ENCODE measurements around the gene TRAPPC1. TPM values are rescaled to one million over a fixed set of nuclear protein-coding genes. Genes with fewer than 3 reads are reported as not detected.

TRAPPC1 gene
- polyA plus RNA-seq, 1 of the 3 experiments (the other 2 are of a cell fraction), result 555 TPM

DNA sequence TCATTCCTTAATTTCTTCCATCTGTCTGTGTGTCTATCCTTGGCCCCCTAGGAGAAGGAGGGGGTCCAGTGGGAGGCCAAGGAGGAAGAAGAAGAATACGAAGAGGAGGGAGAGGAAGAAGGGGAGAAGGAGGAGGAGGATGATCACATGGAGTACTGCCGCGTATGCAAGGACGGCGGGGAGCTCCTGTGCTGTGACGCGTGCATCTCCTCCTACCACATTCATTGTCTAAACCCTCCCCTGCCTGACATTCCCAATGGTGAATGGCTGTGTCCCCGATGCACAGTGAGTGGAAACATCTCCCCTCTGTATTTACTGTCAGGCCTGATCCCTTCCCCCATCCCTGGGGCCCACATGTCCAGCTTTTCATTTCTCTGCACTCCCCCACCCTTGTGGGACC is 36.9 kb downstream of the TRAPPC1 start:
- Histone ChIP-seq H2AFZ (ENCODE audit: low read depth) (no peak overlapping the region), H3K4me2 (no peak overlapping the region), H3K4me1 (ENCODE audit: control insufficient read depth in 1 of 2, insufficient read depth in 2 of 2, low read depth in 1 of 2, low read length in 1 of 2) (peaks cover under 1 to 3% of the 10 kb centered on the region in 2 experiments; a peak in 3 of 4 replicates), H3K27ac (ENCODE audit: low read depth in 2 of 2, low read length in 1 of 2) (no peak overlapping the region), H4K20me1 (ENCODE audit: insufficient read depth) (no peaks in the 10 kb centered on the region; the same call in 1 of the 2 replicates), H3K79me2 (ENCODE audit: insufficient read depth) (peaks cover 6% of the 10 kb centered on the region), H3F3A (replicated peaks; ENCODE audit: insufficient read depth) (no peaks in the 10 kb centered on the region), H3K27me3 (ENCODE audit: insufficient read depth) (no peaks in the 10 kb centered on the region), H3K4me3 (ENCODE audit: low read depth in 2 of 2, low read length in 1 of 2) (no peak overlapping the region), H3K9me2 (no peaks in the 10 kb centered on the region), H3K36me3 (replicated peaks in 1 of 2; ENCODE audit: control insufficient read depth in 1 of 2, insufficient read depth in 2 of 2, low read length in 1 of 2) (peaks cover 71 to 86% of the 10 kb centered on the region in 2 experiments), H3K9ac (no peak overlapping the region), H3K9me3 (no peaks in the 10 kb centered on the region)
- POLR2A ChIA-PET, result no interaction called here
- CTCF ChIA-PET, result interaction anchor here (0.8 to 9.4 kb wide), 2 partner anchors 12 to 32 kb away, joined by 3 to 143 read pairs; no protein-coding TSS in a partner anchor
- TF ChIP-seq, protein P1, sequence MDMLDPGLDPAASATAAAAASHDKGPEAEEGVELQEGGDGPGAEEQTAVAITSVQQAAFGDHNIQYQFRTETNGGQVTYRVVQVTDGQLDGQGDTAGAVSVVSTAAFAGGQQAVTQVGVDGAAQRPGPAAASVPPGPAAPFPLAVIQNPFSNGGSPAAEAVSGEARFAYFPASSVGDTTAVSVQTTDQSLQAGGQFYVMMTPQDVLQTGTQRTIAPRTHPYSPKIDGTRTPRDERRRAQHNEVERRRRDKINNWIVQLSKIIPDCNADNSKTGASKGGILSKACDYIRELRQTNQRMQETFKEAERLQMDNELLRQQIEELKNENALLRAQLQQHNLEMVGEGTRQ (IDR thresholded peaks at IDR 0.05; ENCODE audit: borderline replicate concordance, low read depth, low read length), result no peak
- TF ChIP-seq RXRA (IDR thresholded peaks at IDR 0.05; ENCODE audit: borderline replicate concordance, low read depth), result no peak
- no peak for TF ChIP-seq SIN3A (IDR thresholded peaks at IDR 0.05; ENCODE audit: borderline replicate concordance, low read depth, low read length)
- TF ChIP-seq YY1 (IDR thresholded peaks at IDR 0.05; ENCODE audit: low read depth), result no peak
- no peak for TF ChIP-seq ZBTB33 (IDR thresholded peaks at IDR 0.05; ENCODE audit: borderline replicate concordance, low read depth)
- TF ChIP-seq REST (IDR thresholded peaks at IDR 0.05; ENCODE audit: low read depth, low read length), result no peak
- no peak for TF ChIP-seq TEAD4 (IDR thresholded peaks at IDR 0.05; ENCODE audit: borderline replicate concordance, insufficient read depth)
- no peak for TF ChIP-seq RFX5 (IDR thresholded peaks at IDR 0.05; ENCODE audit: low read length)
- TF ChIP-seq GATA2 (CRISPR knock-in tag; IDR thresholded peaks at IDR 0.05), result no peak
- TF ChIP-seq, protein P2, sequence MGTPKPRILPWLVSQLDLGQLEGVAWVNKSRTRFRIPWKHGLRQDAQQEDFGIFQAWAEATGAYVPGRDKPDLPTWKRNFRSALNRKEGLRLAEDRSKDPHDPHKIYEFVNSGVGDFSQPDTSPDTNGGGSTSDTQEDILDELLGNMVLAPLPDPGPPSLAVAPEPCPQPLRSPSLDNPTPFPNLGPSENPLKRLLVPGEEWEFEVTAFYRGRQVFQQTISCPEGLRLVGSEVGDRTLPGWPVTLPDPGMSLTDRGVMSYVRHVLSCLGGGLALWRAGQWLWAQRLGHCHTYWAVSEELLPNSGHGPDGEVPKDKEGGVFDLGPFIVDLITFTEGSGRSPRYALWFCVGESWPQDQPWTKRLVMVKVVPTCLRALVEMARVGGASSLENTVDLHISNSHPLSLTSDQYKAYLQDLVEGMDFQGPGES (IDR thresholded peaks at IDR 0.05; ENCODE audit: low read depth, low read length), result no peak
- no peak for TF ChIP-seq POLR2AphosphoS5 (IDR thresholded peaks at IDR 0.05; ENCODE audit: low read depth, low read length)
- no peak for TF ChIP-seq EZH2phosphoT487 (IDR thresholded peaks at IDR 0.05; ENCODE audit: borderline replicate concordance, low read depth)
- TF ChIP-seq NRF1 (IDR thresholded peaks at IDR 0.05; ENCODE audit: low read depth, low read length), result no peak
- no peak for TF ChIP-seq ELF1 (IDR thresholded peaks at IDR 0.05)
- no peak for TF ChIP-seq FOXJ3 (CRISPR knock-in tag; IDR thresholded peaks at IDR 0.05)
- TF ChIP-seq CHD2 (IDR thresholded peaks at IDR 0.05; ENCODE audit: low read length, partially characterized antibody), result no peak
- no peak for DNase-seq
- 93% methylated on average over 8 of the region's 8 CpGs for WGBS (ENCODE audit: low lambda C conversion rate)
